Psoas muscle (tissue), 8 donors: ENCODE data around the gene LOXHD1. TPM values are rescaled to one million over a fixed set of nuclear protein-coding genes. Genes with fewer than 3 reads are reported as not detected.

ENCODE experiments used
- ATAC-seq, 4 donors: fragments of 200-7000 bp; cut with Tn5 transposase; one replicate each; pipeline ENCODE4 v1.9.1; 2020; ENCODE audit warnings: moderate library complexity in 3 of 4, mild to moderate bottlenecking in 2 of 4
- DNase-seq, 2 donors: peaks; one replicate each; pipeline ENCODE4 v3.0.0-alpha.2; 2020
- H3K27ac ChIP-seq: fragments of 200-600 bp; one replicate; pipeline ENCODE4 v1.8.0; 2022
- H3K27me3 ChIP-seq, 3 donors: fragments of 200-600 bp in 1 of 3; one replicate each; pipeline versions ENCODE4 v1.6.1 to v1.8.0; 2013 to 2022; ENCODE audit warnings: low read length in 2 of 3, mild to moderate bottlenecking in 2 of 3, moderate library complexity in 1 of 3; ENCODE audit not compliant: insufficient read depth in 3 of 3
- H3K36me3 ChIP-seq, 2 donors: fragments of 200-600 bp in 1 of 2; one replicate each; pipeline versions ENCODE4 v1.6.1 to v1.8.0; 2013 to 2022; ENCODE audit warnings: low read depth in 1 of 2, mild to moderate bottlenecking in 1 of 2, moderate library complexity in 1 of 2; ENCODE audit not compliant: insufficient read depth in 1 of 2
- H3K4me1 ChIP-seq: fragments of 200-600 bp; one replicate; pipeline ENCODE4 v1.8.0; 2022
- H3K4me3 ChIP-seq: fragments of 200-600 bp; one replicate; pipeline ENCODE4 v1.8.0; 2022; ENCODE audit warnings: mild to moderate bottlenecking
- H3K9me3 ChIP-seq: fragments of 200-600 bp; one replicate; pipeline ENCODE4 v1.8.0; 2022
- WGBS, 3 donors: extraction: QIAGEN DNeasy Blood & Tissue Kit; methylation state at CpG; one replicate each; pipeline versions ENCODE4 v1.1.6 to v1.1.7; 2013; 5-methylcytosine and 5-hydroxymethylcytosine counted together
- intact Hi-C, 2 donors: fragments of 100-400 bp; cut with DNase I; formaldehyde crosslinking; loops; one replicate each; pipeline versions ENCODE4 v1.11.0 to v1.14.2; 2022
- polyA plus RNA-seq, 3 donors: library from polyadenylated mRNA; stranded (reverse); fragments of 200-250 nt; gene quantifications; one replicate each; pipeline ENCODE4 v1.2.3, GENCODE V29; 2013
- total RNA-seq, 4 donors: library from RNA; stranded (reverse); fragmentation: NEBNext Ultra II Directional in 2 of 4; extraction: Animal tissue kit (Norgen Biotek cat#: 25700) in 2 of 4; gene quantifications; one replicate each; pipeline versions ENCODE4 v1.2.1 to v1.2.4, GENCODE V29; 2021 to 2023
- TF ChIP-seq, protein P1 (sequence below): fragments of 200-600 bp; IDR thresholded peaks from one replicate; pipeline ENCODE4 v1.8.0; 2022; ENCODE audit warnings: antibody characterized with exemption
- donor health status: healthy with polysubstance abuse.
- donor health status: DM: no; HTN: no; CAD: no; lungs with moderate emphysema.
- donor health status: Bipolar disorder and iron deficiency.
- donor health status: healthy.
- donor health status: DM: yes; HTN: yes; CAD: no.
- donor health status: DM: no; HTN: no; CAD: no.
- donor health status: DM: no; HTN: no; CAD: no.
- donor health status: DM: yes; HTN: yes; CAD: no.

The LOXHD1 gene
- total and polyA plus RNA-seq, 7 donors, result 0.06 to 0.34 (median 0.12) TPM; not detected in 1

DNA sequence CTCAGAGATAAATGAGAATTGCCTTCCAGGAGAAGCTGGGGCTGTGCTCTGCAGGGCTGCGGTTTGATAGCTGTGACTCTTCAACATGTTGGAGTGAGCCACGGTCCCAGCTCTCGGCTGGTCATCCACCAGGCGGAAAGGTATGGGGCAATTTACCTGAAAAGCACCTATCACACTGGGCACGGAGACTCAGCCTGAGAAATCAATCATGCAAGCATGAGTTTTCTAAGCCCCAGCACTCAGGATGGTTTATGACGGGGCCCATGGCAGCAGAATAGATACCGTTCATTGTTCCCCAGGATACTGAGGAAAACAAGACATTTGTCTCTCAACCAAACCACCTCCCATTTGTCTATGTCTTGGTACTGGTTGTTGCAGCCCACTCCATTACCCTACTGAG, 83.9 kb downstream of the LOXHD1 start:
- intact Hi-C loops, result loop anchor here in 1 of 2 donors (10.0 kb wide), 1 partner anchor 72 kb away; no protein-coding TSS in a partner anchor
- WGBS, 3 donors, result 84 to 90% (median 88%) methylated on average over 7 of the region's 7 CpGs
- TF ChIP-seq, protein P1, sequence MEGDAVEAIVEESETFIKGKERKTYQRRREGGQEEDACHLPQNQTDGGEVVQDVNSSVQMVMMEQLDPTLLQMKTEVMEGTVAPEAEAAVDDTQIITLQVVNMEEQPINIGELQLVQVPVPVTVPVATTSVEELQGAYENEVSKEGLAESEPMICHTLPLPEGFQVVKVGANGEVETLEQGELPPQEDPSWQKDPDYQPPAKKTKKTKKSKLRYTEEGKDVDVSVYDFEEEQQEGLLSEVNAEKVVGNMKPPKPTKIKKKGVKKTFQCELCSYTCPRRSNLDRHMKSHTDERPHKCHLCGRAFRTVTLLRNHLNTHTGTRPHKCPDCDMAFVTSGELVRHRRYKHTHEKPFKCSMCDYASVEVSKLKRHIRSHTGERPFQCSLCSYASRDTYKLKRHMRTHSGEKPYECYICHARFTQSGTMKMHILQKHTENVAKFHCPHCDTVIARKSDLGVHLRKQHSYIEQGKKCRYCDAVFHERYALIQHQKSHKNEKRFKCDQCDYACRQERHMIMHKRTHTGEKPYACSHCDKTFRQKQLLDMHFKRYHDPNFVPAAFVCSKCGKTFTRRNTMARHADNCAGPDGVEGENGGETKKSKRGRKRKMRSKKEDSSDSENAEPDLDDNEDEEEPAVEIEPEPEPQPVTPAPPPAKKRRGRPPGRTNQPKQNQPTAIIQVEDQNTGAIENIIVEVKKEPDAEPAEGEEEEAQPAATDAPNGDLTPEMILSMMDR, result no peak

GRCh38 chr18:46571756-46572155, 85.3 kb downstream of the LOXHD1 start:
- intact Hi-C loops, result loop anchor here in 1 of 2 donors (10.0 kb wide), 1 partner anchor 73 kb away; no protein-coding TSS in a partner anchor
- 84 to 89% (median 85%) methylated on average over 6 of the region's 6 CpGs for WGBS, 3 donors
- Histone ChIP-seq H3K4me3 (no peak overlapping the region), H3K36me3 (no peaks in the 10 kb centered on the region), H3K27me3 (peaks cover 0 to 2% (median 0%) of the 10 kb centered on the region in 3 donors), H3K9me3 (no peaks in the 10 kb centered on the region), H3K27ac (no peak overlapping the region), H3K4me1 (no peaks in the 10 kb centered on the region)
- TF ChIP-seq, protein P1, result no peak
- no peak for ATAC-seq
- DNase-seq, result no peak

More for the DNA sequence above, 83.9 kb downstream of the LOXHD1 start:
- no peaks in the 10 kb centered on the region for H3K36me3 ChIP-seq
- H3K27me3 ChIP-seq, result no peaks in the 10 kb centered on the region
- DNase-seq, result no peak
- no peak overlapping the region for H3K27ac ChIP-seq
- H3K4me3 ChIP-seq, result no peak overlapping the region
- no peak for ATAC-seq
- no peaks in the 10 kb centered on the region for H3K4me1 ChIP-seq
- no peaks in the 10 kb centered on the region for H3K9me3 ChIP-seq

- H3K4me1 ChIP-seq, result no peaks in the 10 kb centered on the region
- intact Hi-C loops, result loop anchor here in 1 of 2 donors (10.0 kb wide), 1 partner anchor 74 kb away; no protein-coding TSS in a partner anchor
- no peaks in the 10 kb centered on the region for H3K36me3 ChIP-seq
- DNase-seq (no peak), ATAC-seq (no peak)
- TF ChIP-seq, protein P1, result no peak
- H3K27ac ChIP-seq, result no peak overlapping the region
- peaks cover 0 to 5% (median 0%) of the 10 kb centered on the region in 3 donors for H3K27me3 ChIP-seq
- H3K9me3 ChIP-seq, result no peaks in the 10 kb centered on the region
- WGBS, 3 donors, result 87 to 91% (median 90%) methylated on average over 6 of the region's 6 CpGs
- no peak overlapping the region for H3K4me3 ChIP-seq
Measured at GRCh38 chr18:46570666-46571065, 86.4 kb downstream of the LOXHD1 start.

DNA sequence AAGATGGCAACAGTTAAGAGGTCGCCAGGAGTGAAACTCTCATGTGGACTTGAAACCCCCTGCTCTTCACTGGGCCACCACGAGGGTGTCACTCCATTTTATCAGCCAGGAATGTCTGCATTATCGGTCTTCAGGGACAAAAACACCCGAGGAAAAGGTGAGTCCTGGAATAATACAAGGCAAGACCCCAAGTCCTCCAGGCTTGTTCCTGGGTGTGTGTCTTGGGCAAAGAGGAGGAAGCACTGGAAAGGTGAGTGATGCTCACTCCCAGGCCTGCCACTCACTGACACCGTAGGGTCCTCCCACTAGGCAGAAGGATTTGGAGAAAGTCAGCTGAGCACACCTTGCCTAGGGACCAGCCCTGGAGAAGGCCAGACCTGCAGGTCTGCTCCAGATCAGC, 86.9 kb downstream of the LOXHD1 start:
- H3K36me3 ChIP-seq, result no peaks in the 10 kb centered on the region
- H3K4me3 ChIP-seq, result no peak overlapping the region
- H3K27me3 ChIP-seq, result peaks cover 0 to 6% (median 0%) of the 10 kb centered on the region in 3 donors
- intact Hi-C loops, result loop anchor here in 1 of 2 donors (10.0 kb wide), 1 partner anchor 75 kb away; no protein-coding TSS in a partner anchor
- no peaks in the 10 kb centered on the region for H3K9me3 ChIP-seq
- TF ChIP-seq, protein P1, result no peak
- H3K4me1 ChIP-seq, result no peaks in the 10 kb centered on the region
- ATAC-seq, result no peak
- H3K27ac ChIP-seq, result no peak overlapping the region
- WGBS, 3 donors, result 75 to 83% (median 75%) methylated on average over 5 of the region's 5 CpGs
- DNase-seq, result no peak

DNA sequence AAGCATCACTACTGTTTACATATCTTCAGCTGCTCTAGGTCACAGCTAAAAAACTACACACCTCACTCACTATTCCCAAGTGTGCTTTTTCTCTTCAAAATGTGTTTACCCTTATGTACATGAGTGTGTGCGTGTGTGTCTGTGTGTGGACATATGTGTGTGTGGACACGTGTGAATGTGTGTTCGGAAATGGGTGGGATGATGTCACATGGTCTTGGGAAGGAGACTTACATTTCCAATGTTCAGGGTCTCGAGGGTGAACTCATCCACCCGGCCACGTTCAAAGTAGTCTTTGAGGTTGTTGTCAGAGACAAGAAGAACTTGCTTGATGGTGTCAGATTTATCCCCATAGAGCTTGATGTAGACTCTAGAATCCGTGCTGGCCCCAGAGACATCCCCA, 87.8 kb downstream of the LOXHD1 start:
- Histone ChIP-seq H3K4me3 (no peak overlapping the region), H3K36me3 (no peaks in the 10 kb centered on the region), H3K27me3 (peaks cover 0 to 6% (median 0%) of the 10 kb centered on the region in 3 donors), H3K27ac (no peak overlapping the region), H3K9me3 (no peaks in the 10 kb centered on the region), H3K4me1 (no peaks in the 10 kb centered on the region)
- ATAC-seq, result no peak
- WGBS, 3 donors, result 78 to 83% (median 82%) methylated on average over 7 of the region's 7 CpGs
- intact Hi-C loops, result no loop called here
- DNase-seq, result no peak
- TF ChIP-seq, protein P1, result no peak
